CD4-positive, alpha-beta T cell (primary cell): ENCODE data around the gene TMEM132D. TPM values are rescaled to one million over a fixed set of nuclear protein-coding genes. Genes with fewer than 3 reads are reported as not detected.

ENCODE experiments used
- ATAC-seq: fragments of 200-7000 bp; cut with Tn5 transposase; one replicate; pipeline ENCODE4 v1.10.0; 2022; ENCODE audit warnings: mild to moderate bottlenecking; ENCODE audit not compliant: poor library complexity
- CTCF ChIA-PET: fragments of 350-600 bp; sonication (Branson Sonifier 250); formaldehyde crosslinking; loops from one replicate; lab custom pipeline; 2021; ENCODE audit warnings: antibody characterized with exemption, inconsistent platforms; lab: Charles Lee
- POLR2A ChIA-PET: fragments of 350-600 bp; sonication (Branson Sonifier 250); formaldehyde crosslinking; loops from one replicate; lab custom pipeline; 2021; ENCODE audit warnings: antibody characterized with exemption, inconsistent platforms; lab: Charles Lee
- DNase-seq, 14 experiments: peaks; one replicate each; pipeline ENCODE4 v3.0.0-alpha.2; 2013 to 2020; ENCODE audit warnings: mixed read lengths in 2 of 14
- H3K27ac ChIP-seq, 2 donors: one replicate each; pipeline versions ENCODE4 v1.5.1 to v1.7.0; 2013; ENCODE audit warnings: low read length in 2 of 2, low read depth in 1 of 2, mild to moderate bottlenecking in 1 of 2
- H3K27me3 ChIP-seq, 2 experiments: 1 replicate in 1 of 2; 2 replicates in 1 of 2; pipeline versions ENCODE4 v1.6.1 to v1.7.0; 2013; ENCODE audit warnings: low read length in 2 of 2, control low read depth in 1 of 2, mild to moderate bottlenecking in 1 of 2, moderate library complexity in 1 of 2; ENCODE audit not compliant: insufficient read depth in 2 of 2, control insufficient read depth in 1 of 2
- H3K36me3 ChIP-seq: one replicate; pipeline ENCODE4 v1.6.1; 2013; ENCODE audit warnings: low read length, control low read depth; ENCODE audit not compliant: insufficient read depth
- H3K4me1 ChIP-seq: one replicate; pipeline ENCODE4 v1.6.1; 2013; ENCODE audit warnings: low read length, control low read depth; ENCODE audit not compliant: insufficient read depth
- H3K4me3 ChIP-seq: one replicate; pipeline ENCODE4 v1.5.1; 2013; ENCODE audit warnings: mild to moderate bottlenecking, low read length, moderate library complexity
- H3K9me3 ChIP-seq, 2 experiments: 1 replicate in 1 of 2; 2 replicates in 1 of 2; pipeline versions ENCODE4 v1.6.1 to v1.7.0; 2013; ENCODE audit warnings: low read length in 2 of 2, mild to moderate bottlenecking in 2 of 2, control low read depth in 1 of 2, moderate library complexity in 1 of 2; ENCODE audit not compliant: control insufficient read depth in 1 of 2, insufficient read depth in 1 of 2
- H3K27ac Mint-ChIP-seq: one replicate; pipeline ENCODE4 v1.8.0; 2020; ENCODE audit warnings: mixed read lengths
- H3K27me3 Mint-ChIP-seq: one replicate; pipeline ENCODE4 v1.8.0; 2021; ENCODE audit warnings: mixed read lengths
- H3K36me3 Mint-ChIP-seq: one replicate; pipeline ENCODE4 v1.8.0; 2021; ENCODE audit warnings: low read depth, mixed read lengths
- H3K4me1 Mint-ChIP-seq: one replicate; pipeline ENCODE4 v1.8.0; 2021; ENCODE audit warnings: low read depth, mixed read lengths
- H3K4me3 Mint-ChIP-seq: one replicate; pipeline ENCODE4 v1.8.0; 2020; ENCODE audit warnings: mild to moderate bottlenecking, mixed read lengths
- H3K9me3 Mint-ChIP-seq: one replicate; pipeline ENCODE4 v1.8.0; 2020; ENCODE audit warnings: mixed read lengths
- intact Hi-C, 2 experiments: fragments of 100-400 bp; cut with DNase I in 1 of 2; cut with micrococcal nuclease in 1 of 2; formaldehyde crosslinking; loops; one replicate each; pipeline versions ENCODE4 v1.15.1 to v1.9.0; 2023 to 2025; cut with DNase I, micrococcal nuclease
- total RNA-seq, 174 experiments: library from RNA in 2 of 174; stranded (reverse) in 2 of 174; gene quantifications; one replicate each; pipeline ENCODE4 v1.2.3 and lab custom pipeline; 2021 to 2026
- TF ChIP-seq, protein P1 (sequence below): fragments of 200-600 bp; IDR thresholded peaks from one replicate; pipeline ENCODE4 v1.8.0; 2022; ENCODE audit warnings: antibody characterized with exemption, mild to moderate bottlenecking

TMEM132D gene
- total RNA-seq, 2 experiments from 2014 or later, result not detected

DNA sequence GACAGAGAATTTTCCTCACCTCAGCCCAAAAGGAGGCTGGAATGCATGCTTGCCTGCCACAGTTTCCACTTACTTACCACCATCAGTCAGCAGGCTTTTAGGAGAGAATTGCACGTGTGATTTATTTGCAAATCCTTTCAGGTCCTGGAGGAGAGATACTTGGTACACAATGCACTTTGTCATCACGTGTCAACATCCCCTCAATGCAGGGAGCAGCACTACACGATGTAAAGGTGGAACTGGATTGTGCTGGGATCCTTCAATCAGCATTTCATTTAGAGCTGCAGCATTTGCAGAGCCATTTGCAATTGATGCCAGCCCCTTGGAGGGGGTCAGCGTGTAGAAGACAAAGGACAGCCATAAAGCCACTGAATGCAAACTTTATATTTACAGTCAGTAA lies 832.5 kb downstream of the TMEM132D start:
- CTCF ChIA-PET, result no interaction called here

DNA sequence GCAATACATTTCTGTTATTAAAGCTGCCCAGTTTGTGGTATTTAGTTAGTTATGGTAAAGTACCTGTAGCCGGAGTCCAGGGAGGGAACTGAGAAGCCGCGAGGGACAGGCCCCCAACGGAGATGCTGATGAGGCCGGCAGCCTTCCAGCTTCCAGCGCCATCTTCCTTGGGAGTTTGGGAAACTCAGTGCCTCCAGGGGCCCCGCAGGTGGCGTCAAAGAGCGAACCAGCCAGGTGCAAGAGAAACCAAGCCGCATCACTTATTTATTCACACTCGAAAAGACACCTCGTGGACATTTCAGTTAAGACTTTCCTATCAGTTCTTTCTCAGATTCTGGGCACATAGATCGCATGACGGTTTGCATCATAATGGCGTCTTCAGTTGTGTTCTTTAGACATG lies 833.9 kb downstream of the TMEM132D start:
- H3K4me1 ChIP-seq, result no peaks in the 10 kb centered on the region
- peaks cover 4% of the 10 kb centered on the region for H3K27me3 Mint-ChIP-seq
- no peak overlapping the region for H3K27ac ChIP-seq
- H3K36me3 Mint-ChIP-seq, result no peaks in the 10 kb centered on the region
- peaks cover 0 to 36% of the 10 kb centered on the region in 2 experiments for H3K9me3 ChIP-seq
- ATAC-seq, result no peak
- H3K4me1 Mint-ChIP-seq, result no peaks in the 10 kb centered on the region
- TF ChIP-seq, protein P1, sequence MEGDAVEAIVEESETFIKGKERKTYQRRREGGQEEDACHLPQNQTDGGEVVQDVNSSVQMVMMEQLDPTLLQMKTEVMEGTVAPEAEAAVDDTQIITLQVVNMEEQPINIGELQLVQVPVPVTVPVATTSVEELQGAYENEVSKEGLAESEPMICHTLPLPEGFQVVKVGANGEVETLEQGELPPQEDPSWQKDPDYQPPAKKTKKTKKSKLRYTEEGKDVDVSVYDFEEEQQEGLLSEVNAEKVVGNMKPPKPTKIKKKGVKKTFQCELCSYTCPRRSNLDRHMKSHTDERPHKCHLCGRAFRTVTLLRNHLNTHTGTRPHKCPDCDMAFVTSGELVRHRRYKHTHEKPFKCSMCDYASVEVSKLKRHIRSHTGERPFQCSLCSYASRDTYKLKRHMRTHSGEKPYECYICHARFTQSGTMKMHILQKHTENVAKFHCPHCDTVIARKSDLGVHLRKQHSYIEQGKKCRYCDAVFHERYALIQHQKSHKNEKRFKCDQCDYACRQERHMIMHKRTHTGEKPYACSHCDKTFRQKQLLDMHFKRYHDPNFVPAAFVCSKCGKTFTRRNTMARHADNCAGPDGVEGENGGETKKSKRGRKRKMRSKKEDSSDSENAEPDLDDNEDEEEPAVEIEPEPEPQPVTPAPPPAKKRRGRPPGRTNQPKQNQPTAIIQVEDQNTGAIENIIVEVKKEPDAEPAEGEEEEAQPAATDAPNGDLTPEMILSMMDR, result no peak
- no peak for DNase-seq
- no peak overlapping the region for H3K4me3 Mint-ChIP-seq
- H3K36me3 ChIP-seq, result no peaks in the 10 kb centered on the region
- H3K9me3 Mint-ChIP-seq, result peaks cover 3% of the 10 kb centered on the region
- intact Hi-C loops, result no loop called here
- H3K27ac Mint-ChIP-seq, result no peak overlapping the region
- ChIA-PET POLR2A (no interaction called here), CTCF (no interaction called here)
- no peaks in the 10 kb centered on the region for H3K27me3 ChIP-seq
- no peak overlapping the region for H3K4me3 ChIP-seq

More for the DNA sequence above, 832.5 kb downstream of the TMEM132D start:
- Mint-ChIP-seq H3K27ac (no peak overlapping the region), H3K9me3 (no peaks in the 10 kb centered on the region), H3K27me3 (peaks cover 4% of the 10 kb centered on the region), H3K4me3 (no peak overlapping the region), H3K4me1 (no peaks in the 10 kb centered on the region), H3K36me3 (no peaks in the 10 kb centered on the region)
- TF ChIP-seq, protein P1, result no peak
- H3K9me3 ChIP-seq, result peaks cover 0 to 35% of the 10 kb centered on the region in 2 experiments
- no peaks in the 10 kb centered on the region for H3K4me1 ChIP-seq
- ATAC-seq (no peak), DNase-seq (no peak)
- H3K4me3 ChIP-seq, result no peak overlapping the region
- POLR2A ChIA-PET, result no interaction called here
- no peaks in the 10 kb centered on the region for H3K27me3 ChIP-seq
- H3K27ac ChIP-seq, result no peak overlapping the region
- intact Hi-C loops, result no loop called here
- H3K36me3 ChIP-seq, result no peaks in the 10 kb centered on the region

DNA sequence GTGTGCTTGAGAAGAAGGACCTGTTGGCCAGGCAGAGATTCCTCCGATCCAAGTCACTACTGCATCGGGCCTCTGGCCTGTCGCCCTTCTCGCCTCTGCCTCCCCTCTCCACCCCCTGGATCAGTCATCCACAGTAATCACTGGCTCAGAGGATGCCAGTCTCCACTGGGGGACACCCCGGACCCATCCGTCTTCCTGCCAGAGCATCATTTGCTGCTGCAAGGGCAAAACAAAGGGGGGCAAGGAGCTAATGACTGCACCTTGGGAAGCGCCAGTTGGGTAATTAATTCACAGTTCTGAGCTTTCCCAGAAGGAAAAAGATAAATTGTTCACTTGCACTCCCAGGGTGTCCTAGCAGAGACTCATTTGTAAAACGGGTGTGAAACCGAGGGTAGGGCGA lies 835.1 kb downstream of the TMEM132D start:
- ChIA-PET CTCF (no interaction called here), POLR2A (no interaction called here)
- peaks cover 0 to 45% of the 10 kb centered on the region in 2 experiments for H3K9me3 ChIP-seq
- no peak overlapping the region for H3K4me3 Mint-ChIP-seq
- H3K27ac ChIP-seq, result no peak overlapping the region
- H3K27ac Mint-ChIP-seq, result no peak overlapping the region
- TF ChIP-seq, protein P1, result no peak
- DNase-seq, result no peak
- H3K4me3 ChIP-seq, result no peak overlapping the region
- intact Hi-C loops, result no loop called here
- no peaks in the 10 kb centered on the region for H3K4me1 ChIP-seq
- H3K4me1 Mint-ChIP-seq, result no peaks in the 10 kb centered on the region
- H3K36me3 ChIP-seq, result no peaks in the 10 kb centered on the region
- no peak for ATAC-seq
- H3K27me3 ChIP-seq, result peaks cover 0 to 4% of the 10 kb centered on the region in 2 experiments
- H3K27me3 Mint-ChIP-seq, result peaks cover 4% of the 10 kb centered on the region
- no peaks in the 10 kb centered on the region for H3K36me3 Mint-ChIP-seq
- peaks cover 3% of the 10 kb centered on the region for H3K9me3 Mint-ChIP-seq
